OCI-LY7 (cell line): ENCODE results near the gene RAB8A. TPM values are rescaled to one million over a fixed set of nuclear protein-coding genes. Genes with fewer than 3 reads are reported as not detected.
"Not testable (repeated sequence)": the region's sequence is repeated elsewhere in the genome, so short reads cannot be mapped to it uniquely, and the experiment has no call there.

ENCODE experiments used
- BruUV-seq: library from RNA; stranded (reverse); fragments of 400-500 nt; replicated peaks from 2 replicates; lab custom pipeline; 2021; lab: Mats Ljungman, UMichigan
- CTCF ChIA-PET: fragments of 300-600 bp; sonication (Branson Sonifier 250); formaldehyde crosslinking; loops from one replicate; lab custom pipeline; 2022; ENCODE audit warnings: antibody characterized with exemption; ENCODE audit not compliant: unreplicated experiment; lab: Charles Lee
- POLR2A ChIA-PET: fragments of 300-600 bp; sonication (Branson Sonifier 250); formaldehyde crosslinking; loops from one replicate; lab custom pipeline; 2022; ENCODE audit warnings: antibody characterized with exemption; lab: Charles Lee
- DNase-seq: peaks from one replicate; pipeline ENCODE4 v3.0.0-alpha.2; 2015; ENCODE audit warnings: low spot score
- H2AFZ ChIP-seq: fragments of 200-600 bp; sonication (generic), shearing (Covaris generic); 2 replicates; pipeline ENCODE4 v1.6.1; 2014; ENCODE audit warnings: mild to moderate bottlenecking, antibody characterized with exemption, low read length, moderate library complexity
- H3K27ac ChIP-seq: fragments of 200-600 bp; sonication (generic); 2 replicates; pipeline ENCODE4 v1.5.1; 2014; ENCODE audit warnings: mixed run types, low read depth, mild to moderate bottlenecking, moderate library complexity, low read length, inconsistent platforms; ENCODE audit not compliant: poor library complexity, severe bottlenecking
- H3K36me3 ChIP-seq: fragments of 200-600 bp; sonication (generic); 2 replicates; pipeline ENCODE4 v1.6.1; 2014; ENCODE audit warnings: mild to moderate bottlenecking, antibody characterized with exemption, low read length, moderate library complexity, mixed read lengths; ENCODE audit not compliant: insufficient read depth
- H3K4me1 ChIP-seq: fragments of 200-600 bp; sonication (generic); 2 replicates; pipeline ENCODE4 v1.5.1; 2014; ENCODE audit warnings: mild to moderate bottlenecking, low read length; ENCODE audit not compliant: insufficient read depth, poor library complexity, severe bottlenecking
- H3K4me2 ChIP-seq: fragments of 200-600 bp; sonication (generic); 2 replicates; pipeline ENCODE4 v1.6.1; 2014; ENCODE audit warnings: mild to moderate bottlenecking, low read length
- H3K4me3 ChIP-seq: fragments of 200-600 bp; sonication (generic); 2 replicates; pipeline ENCODE4 v1.5.1; 2014; ENCODE audit warnings: mild to moderate bottlenecking, low read depth, low read length; ENCODE audit not compliant: poor library complexity, severe bottlenecking
- H3K79me2 ChIP-seq: fragments of 200-600 bp; sonication (generic); 2 replicates; pipeline ENCODE4 v1.6.1; 2016; ENCODE audit warnings: low read depth, mild to moderate bottlenecking, low read length, moderate library complexity, mixed read lengths; ENCODE audit not compliant: insufficient read depth
- H3K9me2 ChIP-seq: fragments of 200-600 bp; sonication (generic); 2 replicates; pipeline ENCODE4 v1.6.1; 2016; ENCODE audit warnings: mild to moderate bottlenecking, low read length, mixed read lengths; ENCODE audit not compliant: insufficient read depth
- H3K9me3 ChIP-seq: fragments of 200-600 bp; sonication (generic); 2 replicates; pipeline ENCODE4 v1.6.1; 2014; ENCODE audit warnings: mild to moderate bottlenecking, mixed run types, low read length, mixed read lengths
- H4K20me1 ChIP-seq: fragments of 200-600 bp; sonication (generic); 2 replicates; pipeline ENCODE4 v1.6.1; 2014; ENCODE audit warnings: mild to moderate bottlenecking, antibody characterized with exemption, low read length, moderate library complexity, mixed read lengths; ENCODE audit not compliant: insufficient read depth
- EZH2phosphoT487 ChIP-seq: fragments of 200-600 bp; sonication (generic); IDR thresholded peaks from 2 replicates; pipeline ENCODE4 v1.6.1; 2018; ENCODE audit warnings: low read depth, borderline replicate concordance, mild to moderate bottlenecking, mixed run types, antibody characterized with exemption, low read length, moderate library complexity, mixed read lengths
- intact Hi-C: fragments of 100-400 bp; cut with micrococcal nuclease; formaldehyde crosslinking; loops from one replicate; pipeline ENCODE4 v1.10.0; 2022; ENCODE audit not compliant: unreplicated experiment
- total RNA-seq, 2 experiments: library from RNA; depleted of rRNA in 1 of 2; stranded (reverse); fragments of >200 nt in 1 of 2; shearing (Covaris generic) in 1 of 2; gene quantifications; 2 replicates each; pipeline ENCODE4 v1.2.3, GENCODE V29; 2014 to 2022
- TF ChIP-seq, protein P1 (sequence below): fragments of 200-600 bp; sonication (generic); conservative IDR thresholded peaks from 2 replicates; pipeline ENCODE4 v1.5.1; 2014; ENCODE audit warnings: mild to moderate bottlenecking, antibody characterized with exemption, low read length, moderate library complexity, mixed read lengths

Gene RAB8A
- total RNA-seq, 2 experiments from 2014 or later, result 64.9 to 124 TPM

DNA sequence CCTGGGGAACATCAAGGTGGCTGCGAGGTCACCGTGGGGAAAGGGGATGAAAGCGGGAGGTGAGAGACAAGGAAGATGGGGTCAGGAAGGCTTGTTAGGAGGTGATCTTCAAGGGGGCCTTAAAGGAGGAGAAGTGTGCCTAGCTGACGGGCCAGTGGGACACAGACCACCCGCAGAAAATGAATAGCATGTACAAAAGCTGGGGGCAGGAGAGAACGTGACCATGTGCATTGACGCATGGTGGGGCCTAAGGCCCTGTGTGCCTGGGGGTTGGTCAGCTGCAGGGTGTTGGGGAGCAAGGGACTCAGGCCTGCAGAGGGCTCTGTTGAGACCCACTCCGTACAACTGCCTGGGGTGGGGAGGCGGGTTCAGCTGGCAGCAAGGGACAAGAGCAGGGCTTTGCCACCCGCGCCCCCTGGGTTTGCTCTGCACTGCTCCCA, 5.9 kb downstream of the RAB8A start:
- TF ChIP-seq, protein P1, sequence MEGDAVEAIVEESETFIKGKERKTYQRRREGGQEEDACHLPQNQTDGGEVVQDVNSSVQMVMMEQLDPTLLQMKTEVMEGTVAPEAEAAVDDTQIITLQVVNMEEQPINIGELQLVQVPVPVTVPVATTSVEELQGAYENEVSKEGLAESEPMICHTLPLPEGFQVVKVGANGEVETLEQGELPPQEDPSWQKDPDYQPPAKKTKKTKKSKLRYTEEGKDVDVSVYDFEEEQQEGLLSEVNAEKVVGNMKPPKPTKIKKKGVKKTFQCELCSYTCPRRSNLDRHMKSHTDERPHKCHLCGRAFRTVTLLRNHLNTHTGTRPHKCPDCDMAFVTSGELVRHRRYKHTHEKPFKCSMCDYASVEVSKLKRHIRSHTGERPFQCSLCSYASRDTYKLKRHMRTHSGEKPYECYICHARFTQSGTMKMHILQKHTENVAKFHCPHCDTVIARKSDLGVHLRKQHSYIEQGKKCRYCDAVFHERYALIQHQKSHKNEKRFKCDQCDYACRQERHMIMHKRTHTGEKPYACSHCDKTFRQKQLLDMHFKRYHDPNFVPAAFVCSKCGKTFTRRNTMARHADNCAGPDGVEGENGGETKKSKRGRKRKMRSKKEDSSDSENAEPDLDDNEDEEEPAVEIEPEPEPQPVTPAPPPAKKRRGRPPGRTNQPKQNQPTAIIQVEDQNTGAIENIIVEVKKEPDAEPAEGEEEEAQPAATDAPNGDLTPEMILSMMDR, result peak; percentile 78
- no peak for TF ChIP-seq EZH2phosphoT487
- Histone ChIP-seq H4K20me1 (peaks cover 4% of the 10 kb centered on the region; the same call in 1 of the 2 replicates), H3K4me2 (peak overlapping the region; percentile 91), H3K4me1 (peaks cover 74% of the 10 kb centered on the region), H3K9me2 (no peaks in the 10 kb centered on the region), H2AFZ (no peak overlapping the region), H3K4me3 (peak overlapping the region; percentile 54), H3K36me3 (peaks cover 79% of the 10 kb centered on the region), H3K27ac (peak overlapping the region; percentile 99), H3K9me3 (no peaks in the 10 kb centered on the region), H3K79me2 (peaks cover 62% of the 10 kb centered on the region)
- intact Hi-C loops, result loop anchor here (1.0 to 2.0 kb wide), 3 partner anchors 26 to 65 kb away; partner anchors contain the start of gene HSH2D
- DNase-seq, result peak; percentile 71
- ChIA-PET CTCF (interaction anchor here (0.6 to 1.2 kb wide), 3 partner anchors 32 to 47 kb away, joined by 3 to 7 read pairs (median 4); partner anchors contain the start of gene TPM4), POLR2A (interaction anchor here (0.7 to 2.4 kb wide), 6 partner anchors 24 to 488 kb away, joined by 3 to 16 read pairs (median 4); no protein-coding TSS in a partner anchor)
- no TSS peak for BruUV-seq

GRCh38 chr19:16118489-16119033, 6.9 kb downstream of the RAB8A start:
- Histone ChIP-seq H3K36me3 (peaks cover 81% of the 10 kb centered on the region), H2AFZ (no peak overlapping the region), H3K9me2 (no peaks in the 10 kb centered on the region), H3K79me2 (peaks cover 53% of the 10 kb centered on the region), H4K20me1 (no peaks in the 10 kb centered on the region), H3K4me2 (peak overlapping the region; percentile 91), H3K9me3 (no peaks in the 10 kb centered on the region), H3K4me3 (peak overlapping the region; percentile 54), H3K27ac (peak overlapping the region; percentile 99), H3K4me1 (peaks cover 65% of the 10 kb centered on the region)
- DNase-seq, result peak; percentile 96
- TF ChIP-seq EZH2phosphoT487, result no peak
- TF ChIP-seq, protein P1, result no peak
- ChIA-PET POLR2A (interaction anchor here (0.6 to 2.4 kb wide), 4 partner anchors 26 to 326 kb away, joined by 3 to 16 read pairs (median 7); no protein-coding TSS in a partner anchor), CTCF (interaction anchor here (1.0 to 1.2 kb wide), 2 partner anchors 31 to 48 kb away, joined by 3 to 4 read pairs; no protein-coding TSS in a partner anchor)
- intact Hi-C loops, result loop anchor here (1.0 to 2.0 kb wide), 3 partner anchors 25 to 64 kb away; partner anchors contain the start of gene HSH2D
- no TSS peak for BruUV-seq

DNA sequence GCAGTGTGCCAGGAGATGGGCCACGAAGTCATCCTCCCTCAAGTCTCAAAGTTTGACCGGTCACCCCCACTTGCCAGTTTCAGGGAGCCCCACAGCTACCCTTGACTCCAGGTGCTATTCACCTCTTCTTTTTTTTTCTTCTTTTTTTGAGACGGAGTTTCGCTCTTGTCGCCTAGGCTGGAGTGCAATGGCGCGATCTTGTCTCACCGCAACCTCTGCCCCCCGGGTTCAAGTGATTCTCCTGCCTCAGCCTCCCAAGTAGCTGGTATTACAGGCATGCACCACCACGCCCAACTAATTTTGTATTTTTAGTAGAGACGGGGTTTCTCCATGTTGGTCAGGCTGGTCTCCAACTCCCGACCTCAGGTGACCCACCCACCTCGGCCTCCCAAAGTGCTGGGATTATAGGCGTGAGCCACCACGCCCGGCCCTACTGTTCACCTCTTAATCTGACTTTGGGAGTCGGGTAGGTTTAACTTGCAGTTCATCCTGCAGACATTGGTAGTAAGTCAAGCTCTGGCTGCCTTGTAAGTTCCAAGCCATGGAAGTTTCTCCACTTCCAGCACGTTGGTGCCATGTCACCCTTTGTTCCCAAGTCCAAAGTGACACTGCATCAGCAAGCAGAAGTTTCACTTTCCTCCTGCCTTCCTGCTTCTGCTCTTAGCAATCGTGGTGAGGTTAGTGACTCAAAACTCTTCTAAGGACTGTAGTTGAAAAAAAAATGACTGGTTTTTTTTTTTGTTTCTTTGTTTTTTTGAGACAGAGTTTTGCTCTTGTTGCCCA, 7.6 kb downstream of the RAB8A start:
- intact Hi-C loops, result loop anchor here (2.0 kb wide), 1 partner anchor 40 kb away; no protein-coding TSS in a partner anchor
- Histone ChIP-seq H3K27ac (peak overlapping the region; percentile 99), H3K79me2 (peaks cover 46% of the 10 kb centered on the region), H3K4me1 (peaks cover 60% of the 10 kb centered on the region), H3K4me3 (peak overlapping the region; percentile 52), H3K36me3 (peaks cover 83% of the 10 kb centered on the region), H3K4me2 (peak overlapping the region; percentile 91)
- CTCF ChIA-PET, H3K9me2 ChIP-seq, H4K20me1 ChIP-seq, BruUV-seq, H3K9me3 ChIP-seq, H2AFZ ChIP-seq: not testable (repeated sequence)
- POLR2A ChIA-PET, result interaction anchor here (2.4 kb wide), 1 partner anchor 25 kb away, joined by 16 read pairs; no protein-coding TSS in a partner anchor
- DNase-seq, result peak; percentile 38
